MCF 10A (cell line): ENCODE data around the gene TMEM134. TPM values are rescaled to one million over a fixed set of nuclear protein-coding genes. Genes with fewer than 3 reads are reported as not detected.

ENCODE experiments used
- BruUV-seq: library from RNA; stranded (reverse); fragments of 400-500 nt; replicated peaks from 2 replicates; lab custom pipeline; 2021; lab: Mats Ljungman, UMichigan
- CTCF ChIA-PET: fragments of 300-600 bp; sonication (Branson Sonifier 250); formaldehyde crosslinking; extraction: SDS; loops from one replicate; lab custom pipeline; 2021; ENCODE audit warnings: antibody characterized with exemption, inconsistent platforms; lab: Yijun Ruan, JAX
- POLR2A ChIA-PET: fragments of 300-600, 350-650 bp; sonication (Branson Sonifier 250); formaldehyde crosslinking; extraction: SDS; loops from one replicate; lab custom pipeline; 2020; ENCODE audit warnings: antibody characterized with exemption, inconsistent platforms; lab: Yijun Ruan, JAX
- DNase-seq: peaks from one replicate; pipeline ENCODE4 v3.0.0-alpha.2; 2018; ENCODE audit not compliant: unreplicated experiment
- H3K27ac Mint-ChIP-seq: one replicate; pipeline ENCODE4 v1.8.0; 2022; ENCODE audit warnings: mild to moderate bottlenecking, low read depth, mixed read lengths; ENCODE audit not compliant: unreplicated experiment
- H3K27me3 Mint-ChIP-seq: one replicate; pipeline ENCODE4 v1.8.0; 2022; ENCODE audit warnings: mixed read lengths; ENCODE audit not compliant: insufficient read depth, unreplicated experiment
- H3K36me3 Mint-ChIP-seq: one replicate; pipeline ENCODE4 v1.8.0; 2022; ENCODE audit warnings: mild to moderate bottlenecking, moderate library complexity, mixed read lengths; ENCODE audit not compliant: insufficient read depth, unreplicated experiment
- H3K4me1 Mint-ChIP-seq: one replicate; pipeline ENCODE4 v1.8.0; 2022; ENCODE audit warnings: mixed read lengths; ENCODE audit not compliant: insufficient read depth, unreplicated experiment
- H3K4me3 Mint-ChIP-seq: one replicate; pipeline ENCODE4 v1.8.0; 2022; ENCODE audit warnings: mild to moderate bottlenecking, moderate library complexity, mixed read lengths; ENCODE audit not compliant: unreplicated experiment
- H3K9me3 Mint-ChIP-seq: one replicate; pipeline ENCODE4 v1.8.0; 2022; ENCODE audit warnings: mixed read lengths; ENCODE audit not compliant: unreplicated experiment
- intact Hi-C: fragments of 100-400 bp; cut with micrococcal nuclease; formaldehyde crosslinking; loops from 2 replicates; pipeline ENCODE4 v1.14.1; 2022
- total RNA-seq: library from RNA; stranded (reverse); gene quantifications from 2 replicates; pipeline ENCODE4 v1.2.3, GENCODE V29; 2022
- TF ChIP-seq, protein P1 (sequence below): fragments of 200-600 bp; IDR thresholded peaks from one replicate; pipeline ENCODE4 v1.8.0; 2022; ENCODE audit warnings: antibody characterized with exemption, mild to moderate bottlenecking; ENCODE audit not compliant: unreplicated experiment

TMEM134 gene
- total RNA-seq, 1 experiment from 2014 or later = 49.7 TPM

DNA sequence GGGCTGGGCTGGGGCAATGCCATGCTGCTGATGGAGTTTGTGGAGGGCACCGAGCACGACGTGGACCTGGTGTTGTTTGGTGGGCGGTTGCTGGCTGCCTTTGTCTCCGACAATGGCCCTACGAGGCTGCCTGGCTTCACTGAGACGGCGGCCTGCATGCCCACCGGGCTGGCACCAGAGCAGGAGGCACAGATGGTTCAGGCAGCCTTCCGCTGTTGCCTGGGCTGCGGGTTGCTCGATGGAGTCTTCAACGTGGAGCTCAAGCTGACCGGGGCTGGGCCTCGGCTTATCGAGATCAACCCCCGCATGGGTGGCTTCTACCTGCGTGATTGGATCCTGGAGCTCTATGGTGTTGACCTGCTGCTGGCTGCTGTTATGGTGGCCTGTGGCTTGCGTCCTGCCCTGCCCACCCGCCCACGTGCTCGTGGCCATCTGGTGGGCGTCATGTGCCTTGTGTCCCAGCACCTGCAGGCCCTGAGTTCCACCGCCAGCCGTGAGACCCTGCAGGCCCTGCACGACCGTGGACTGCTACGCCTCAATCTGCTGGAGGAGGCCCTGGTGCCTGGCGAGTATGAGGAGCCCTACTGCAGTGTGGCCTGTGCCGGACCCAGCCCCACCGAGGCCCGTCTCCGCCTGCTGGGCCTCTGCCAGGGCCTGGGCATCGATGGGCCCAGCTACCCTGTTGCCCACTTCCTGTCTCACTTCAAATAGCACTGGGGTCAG lies 45.0 kb downstream of the TMEM134 start:
- Mint-ChIP-seq H3K36me3 (peaks cover 9% of the 10 kb centered on the region), H3K27me3 (no peaks in the 10 kb centered on the region), H3K4me3 (no peak overlapping the region), H3K9me3 (no peaks in the 10 kb centered on the region), H3K4me1 (peaks cover 12% of the 10 kb centered on the region), H3K27ac (no peak overlapping the region)
- ChIA-PET POLR2A (interaction anchor here (1.1 kb wide), 1 partner anchor 41 kb away, joined by 3 read pairs; no protein-coding TSS in a partner anchor), CTCF (interaction anchor here (0.6 kb wide), 1 partner anchor 19 kb away, joined by 3 read pairs; no protein-coding TSS in a partner anchor)
- intact Hi-C loops = no loop called here
- TF ChIP-seq, protein P1, sequence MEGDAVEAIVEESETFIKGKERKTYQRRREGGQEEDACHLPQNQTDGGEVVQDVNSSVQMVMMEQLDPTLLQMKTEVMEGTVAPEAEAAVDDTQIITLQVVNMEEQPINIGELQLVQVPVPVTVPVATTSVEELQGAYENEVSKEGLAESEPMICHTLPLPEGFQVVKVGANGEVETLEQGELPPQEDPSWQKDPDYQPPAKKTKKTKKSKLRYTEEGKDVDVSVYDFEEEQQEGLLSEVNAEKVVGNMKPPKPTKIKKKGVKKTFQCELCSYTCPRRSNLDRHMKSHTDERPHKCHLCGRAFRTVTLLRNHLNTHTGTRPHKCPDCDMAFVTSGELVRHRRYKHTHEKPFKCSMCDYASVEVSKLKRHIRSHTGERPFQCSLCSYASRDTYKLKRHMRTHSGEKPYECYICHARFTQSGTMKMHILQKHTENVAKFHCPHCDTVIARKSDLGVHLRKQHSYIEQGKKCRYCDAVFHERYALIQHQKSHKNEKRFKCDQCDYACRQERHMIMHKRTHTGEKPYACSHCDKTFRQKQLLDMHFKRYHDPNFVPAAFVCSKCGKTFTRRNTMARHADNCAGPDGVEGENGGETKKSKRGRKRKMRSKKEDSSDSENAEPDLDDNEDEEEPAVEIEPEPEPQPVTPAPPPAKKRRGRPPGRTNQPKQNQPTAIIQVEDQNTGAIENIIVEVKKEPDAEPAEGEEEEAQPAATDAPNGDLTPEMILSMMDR = no peak
- no TSS peak for BruUV-seq
- DNase-seq = no peak

DNA sequence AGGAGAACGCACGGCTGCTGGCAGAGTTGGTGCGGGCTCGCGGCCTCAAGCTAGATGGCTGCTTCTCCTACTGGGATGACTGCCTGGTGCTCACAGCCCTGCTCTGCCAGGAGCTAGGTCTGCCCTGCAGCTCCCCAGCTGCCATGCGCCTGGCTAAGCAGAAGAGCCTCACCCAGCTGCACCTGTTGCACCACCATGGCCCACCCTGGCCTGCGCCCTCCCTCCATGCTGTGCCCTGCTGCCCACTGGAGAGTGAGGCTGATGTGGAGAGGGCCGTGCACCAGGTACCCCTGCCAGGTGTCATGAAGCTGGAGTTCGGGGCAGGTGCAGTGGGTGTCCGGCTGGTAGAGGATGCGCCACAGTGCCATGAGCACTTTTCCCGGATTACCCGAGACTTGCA lies 45.6 kb downstream of the TMEM134 start:
- Mint-ChIP-seq H3K27me3 (no peaks in the 10 kb centered on the region), H3K36me3 (peaks cover 3% of the 10 kb centered on the region), H3K4me3 (no peak overlapping the region), H3K4me1 (peaks cover 12% of the 10 kb centered on the region), H3K27ac (no peak overlapping the region), H3K9me3 (no peaks in the 10 kb centered on the region)
- POLR2A ChIA-PET = interaction anchor here (0.6 to 1.2 kb wide), 3 partner anchors 23 to 41 kb away, joined by 3 read pairs; partner anchors contain the start of gene RAD9A
- no peak for DNase-seq
- TF ChIP-seq, protein P1 = no peak
- CTCF ChIA-PET = interaction anchor here (0.6 kb wide), 1 partner anchor 19 kb away, joined by 3 read pairs; no protein-coding TSS in a partner anchor
- BruUV-seq = no TSS peak
- intact Hi-C loops = no loop called here

DNA sequence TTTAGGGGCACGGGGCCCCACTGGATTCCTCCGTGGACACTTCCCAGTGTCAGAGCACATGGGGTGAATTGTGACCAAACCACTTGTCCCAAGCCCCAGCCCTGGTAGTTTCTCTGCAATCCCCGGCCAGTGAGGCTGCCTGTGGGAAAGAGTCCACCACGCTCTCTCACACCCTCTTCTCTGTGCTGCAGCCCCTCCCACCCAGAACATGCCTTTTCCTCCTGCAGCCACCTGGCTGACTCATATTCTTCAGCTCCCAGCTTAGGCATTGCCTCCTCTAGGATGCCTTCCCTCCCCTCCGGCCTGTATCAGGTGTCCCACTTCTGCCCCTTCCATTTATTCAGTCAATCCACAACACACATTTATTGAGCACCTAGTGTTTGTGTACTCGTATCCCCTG lies 46.2 kb downstream of the TMEM134 start:
- H3K4me3 Mint-ChIP-seq = peak overlapping the region; percentile 50
- TF ChIP-seq, protein P1 = no peak
- CTCF ChIA-PET = no interaction called here
- POLR2A ChIA-PET = interaction anchor here (0.6 to 3.3 kb wide), 4 partner anchors 21 to 60 kb away, joined by 3 to 27 read pairs (median 3); partner anchors contain the start of genes AIP, PPP1CA and RAD9A
- BruUV-seq = no TSS peak
- H3K27me3 Mint-ChIP-seq = no peaks in the 10 kb centered on the region
- peaks cover 12% of the 10 kb centered on the region for H3K4me1 Mint-ChIP-seq
- intact Hi-C loops = no loop called here
- no peak overlapping the region for H3K27ac Mint-ChIP-seq
- no peaks in the 10 kb centered on the region for H3K9me3 Mint-ChIP-seq
- H3K36me3 Mint-ChIP-seq = no peaks in the 10 kb centered on the region
- DNase-seq = peak; percentile 51

DNA sequence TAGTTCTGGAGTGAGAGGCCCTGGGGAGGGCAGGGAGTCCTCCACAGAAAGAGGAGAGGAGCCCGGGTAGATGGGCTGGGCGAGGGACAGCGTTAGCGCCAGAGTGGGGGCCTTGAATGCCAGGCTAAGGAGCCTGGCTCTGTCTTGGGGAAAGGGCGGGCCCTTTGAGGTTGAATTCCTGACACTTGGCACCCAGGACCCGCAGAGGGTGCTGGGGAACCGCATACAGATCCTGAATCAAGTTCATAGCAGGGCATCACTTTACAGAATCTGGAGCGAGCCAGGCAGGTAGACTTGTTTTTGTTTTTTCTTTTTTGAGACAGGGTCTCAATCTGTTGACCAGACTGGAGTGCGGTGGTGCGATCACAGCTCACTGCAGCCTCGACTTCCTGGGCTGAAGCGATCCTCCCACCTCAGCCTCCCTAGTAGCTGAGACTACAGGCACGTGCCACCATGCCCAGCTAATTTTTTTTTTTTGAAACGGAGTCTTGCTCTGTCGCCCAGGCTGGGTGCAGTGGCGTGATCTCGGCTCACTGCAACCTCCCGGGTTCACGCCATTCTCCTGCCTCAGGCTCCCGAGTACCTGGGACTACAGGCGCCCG lies 47.5 kb downstream of the TMEM134 start:
- intact Hi-C loops = no loop called here
- no TSS peak for BruUV-seq
- Mint-ChIP-seq H3K4me3 (peak overlapping the region; percentile 74), H3K36me3 (no peaks in the 10 kb centered on the region), H3K9me3 (no peaks in the 10 kb centered on the region), H3K4me1 (peaks cover 15% of the 10 kb centered on the region), H3K27ac (no peak overlapping the region), H3K27me3 (no peaks in the 10 kb centered on the region)
- CTCF ChIA-PET = no interaction called here
- POLR2A ChIA-PET = interaction anchor here (1.2 to 3.3 kb wide), 9 partner anchors 8 to 162 kb away, joined by 3 to 27 read pairs (median 11); partner anchors contain the start of genes GSTP1, PPP1CA, RAD9A and RPS6KB2
- TF ChIP-seq, protein P1 = no peak
- DNase-seq = no peak
